MCF 10A (cell line): ENCODE results near the gene NTHL1. TPM values are rescaled to one million over a fixed set of nuclear protein-coding genes. Genes with fewer than 3 reads are reported as not detected.

ENCODE experiments used
- BruUV-seq: library from RNA; stranded (reverse); fragments of 400-500 nt; replicated peaks from 2 replicates; lab custom pipeline; 2021; lab: Mats Ljungman, UMichigan
- CTCF ChIA-PET: fragments of 300-600 bp; sonication (Branson Sonifier 250); formaldehyde crosslinking; extraction: SDS; loops from one replicate; lab custom pipeline; 2021; ENCODE audit warnings: antibody characterized with exemption, inconsistent platforms; lab: Yijun Ruan, JAX
- POLR2A ChIA-PET: fragments of 300-600, 350-650 bp; sonication (Branson Sonifier 250); formaldehyde crosslinking; extraction: SDS; loops from one replicate; lab custom pipeline; 2020; ENCODE audit warnings: antibody characterized with exemption, inconsistent platforms; lab: Yijun Ruan, JAX
- DNase-seq: peaks from one replicate; pipeline ENCODE4 v3.0.0-alpha.2; 2018; ENCODE audit not compliant: unreplicated experiment
- H3K27ac Mint-ChIP-seq: one replicate; pipeline ENCODE4 v1.8.0; 2022; ENCODE audit warnings: mild to moderate bottlenecking, low read depth, mixed read lengths; ENCODE audit not compliant: unreplicated experiment
- H3K27me3 Mint-ChIP-seq: one replicate; pipeline ENCODE4 v1.8.0; 2022; ENCODE audit warnings: mixed read lengths; ENCODE audit not compliant: insufficient read depth, unreplicated experiment
- H3K36me3 Mint-ChIP-seq: one replicate; pipeline ENCODE4 v1.8.0; 2022; ENCODE audit warnings: mild to moderate bottlenecking, moderate library complexity, mixed read lengths; ENCODE audit not compliant: insufficient read depth, unreplicated experiment
- H3K4me1 Mint-ChIP-seq: one replicate; pipeline ENCODE4 v1.8.0; 2022; ENCODE audit warnings: mixed read lengths; ENCODE audit not compliant: insufficient read depth, unreplicated experiment
- H3K4me3 Mint-ChIP-seq: one replicate; pipeline ENCODE4 v1.8.0; 2022; ENCODE audit warnings: mild to moderate bottlenecking, moderate library complexity, mixed read lengths; ENCODE audit not compliant: unreplicated experiment
- H3K9me3 Mint-ChIP-seq: one replicate; pipeline ENCODE4 v1.8.0; 2022; ENCODE audit warnings: mixed read lengths; ENCODE audit not compliant: unreplicated experiment
- CTCF ChIP-seq: fragments of 200-600 bp; IDR thresholded peaks from one replicate; pipeline ENCODE4 v1.8.0; 2022; ENCODE audit warnings: antibody characterized with exemption, mild to moderate bottlenecking; ENCODE audit not compliant: unreplicated experiment
- intact Hi-C: fragments of 100-400 bp; cut with micrococcal nuclease; formaldehyde crosslinking; loops from 2 replicates; pipeline ENCODE4 v1.14.1; 2022
- total RNA-seq: library from RNA; stranded (reverse); gene quantifications from 2 replicates; pipeline ENCODE4 v1.2.3, GENCODE V29; 2022

The NTHL1 gene
- total RNA-seq, 1 experiment from 2014 or later: 17.7 TPM

- ChIA-PET CTCF (no interaction called here), POLR2A (no interaction called here)
- intact Hi-C loops: no loop called here
- no peaks in the 10 kb centered on the region for H3K27me3 Mint-ChIP-seq
- no peaks in the 10 kb centered on the region for H3K9me3 Mint-ChIP-seq
- DNase-seq: no peak
- TF ChIP-seq CTCF: no peak
- H3K27ac Mint-ChIP-seq: no peak overlapping the region
- H3K4me1 Mint-ChIP-seq: no peaks in the 10 kb centered on the region
- BruUV-seq: no TSS peak
- no peak overlapping the region for H3K4me3 Mint-ChIP-seq
- H3K36me3 Mint-ChIP-seq: peaks cover 7% of the 10 kb centered on the region
These were observed 14.4 kb downstream of the NTHL1 start for GRCh38 chr16:2033057-2033908.

- peaks cover 7% of the 10 kb centered on the region for H3K36me3 Mint-ChIP-seq
- no peak for TF ChIP-seq CTCF
- DNase-seq: no peak
- intact Hi-C loops: no loop called here
- H3K27me3 Mint-ChIP-seq: no peaks in the 10 kb centered on the region
- no peak overlapping the region for H3K27ac Mint-ChIP-seq
- no TSS peak for BruUV-seq
- no peaks in the 10 kb centered on the region for H3K9me3 Mint-ChIP-seq
- CTCF ChIA-PET: interaction anchor here (1.6 kb wide), 1 partner anchor 15 kb away, joined by 7 read pairs; the partner anchor contains the start of genes NTHL1 and TSC2
- no peak overlapping the region for H3K4me3 Mint-ChIP-seq
- POLR2A ChIA-PET: interaction anchor here (1.2 kb wide), 1 partner anchor 9 kb away, joined by 7 read pairs; no protein-coding TSS in a partner anchor
- H3K4me1 Mint-ChIP-seq: no peaks in the 10 kb centered on the region
These were observed 15.2 kb downstream of the NTHL1 start for GRCh38 chr16:2032285-2033056.

DNA sequence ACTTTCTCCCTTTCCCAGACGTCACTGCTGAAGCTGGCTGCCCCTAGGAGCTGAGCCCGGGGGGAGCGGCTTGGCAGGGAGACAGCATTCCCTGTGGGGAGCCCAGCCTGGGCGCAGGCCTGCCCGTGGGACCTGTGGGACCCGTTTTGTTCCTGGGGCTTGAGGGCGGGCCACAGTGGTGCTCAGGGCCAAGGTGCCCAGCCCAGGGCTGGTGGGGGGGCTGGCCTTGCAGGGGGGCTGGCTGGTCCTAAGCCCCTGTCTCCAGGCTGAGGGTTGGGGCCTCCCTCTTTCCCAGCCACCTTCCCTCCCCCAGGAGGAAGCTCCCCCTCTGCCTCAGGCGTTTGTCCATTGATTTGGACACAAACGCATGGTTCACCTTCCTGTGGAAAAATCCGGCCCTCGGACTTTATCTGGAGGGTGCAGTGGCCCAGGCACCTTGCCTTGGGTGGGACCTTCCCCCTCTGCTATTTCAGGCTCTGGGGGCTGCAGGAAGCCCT, 16.5 kb downstream of the NTHL1 start:
- CTCF ChIA-PET: interaction anchor here (1.0 to 1.6 kb wide), 2 partner anchors 16 to 110 kb away, joined by 3 to 7 read pairs; partner anchors contain the start of genes NTHL1 and TSC2
- H3K27ac Mint-ChIP-seq: no peak overlapping the region
- H3K4me3 Mint-ChIP-seq: no peak overlapping the region
- H3K4me1 Mint-ChIP-seq: no peaks in the 10 kb centered on the region
- no peaks in the 10 kb centered on the region for H3K27me3 Mint-ChIP-seq
- peaks cover 7% of the 10 kb centered on the region for H3K36me3 Mint-ChIP-seq
- DNase-seq: no peak
- POLR2A ChIA-PET: no interaction called here
- no peak for TF ChIP-seq CTCF
- H3K9me3 Mint-ChIP-seq: no peaks in the 10 kb centered on the region
- intact Hi-C loops: no loop called here
- BruUV-seq: no TSS peak

- no TSS peak for BruUV-seq
- DNase-seq: no peak
- Mint-ChIP-seq H3K4me1 (no peaks in the 10 kb centered on the region), H3K27me3 (no peaks in the 10 kb centered on the region), H3K27ac (no peak overlapping the region), H3K36me3 (peaks cover 7% of the 10 kb centered on the region), H3K9me3 (no peaks in the 10 kb centered on the region), H3K4me3 (no peak overlapping the region)
- TF ChIP-seq CTCF: no peak
- POLR2A ChIA-PET: interaction anchor here (0.6 kb wide), 1 partner anchor 11 kb away, joined by 5 read pairs; the partner anchor contains the start of gene NPW
- CTCF ChIA-PET: no interaction called here
- intact Hi-C loops: no loop called here
These were observed 17.6 kb downstream of the NTHL1 start for GRCh38 chr16:2030036-2030435.
